Measurements from ENCODE around the gene CEACAM16.

The CEACAM16 gene

GRCh38 chr19:44660081-44660480, 38.9 kb upstream of the CEACAM16 start:
- no peak for TF ChIP-seq CTCF (IDR thresholded peaks at IDR 0.05; ENCODE audit: low read depth, low read length)
- no peak for DNase-seq (ENCODE audit: extremely low read depth, low read depth)

GRCh38 chr19:44661205-44661604, 37.7 kb upstream of the CEACAM16 start:
- TF ChIP-seq CTCF (IDR thresholded peaks at IDR 0.05; ENCODE audit: low read depth, low read length), result no peak
- no peak for DNase-seq (ENCODE audit: extremely low read depth, low read depth)

GRCh38 chr19:44661904-44662303, 37.0 kb upstream of the CEACAM16 start:
- TF ChIP-seq CTCF (IDR thresholded peaks at IDR 0.05; ENCODE audit: low read depth, low read length), result no peak
- no peak for DNase-seq (ENCODE audit: extremely low read depth, low read depth)

- no peak for TF ChIP-seq CTCF (IDR thresholded peaks at IDR 0.05; ENCODE audit: low read depth, low read length)
- DNase-seq (ENCODE audit: extremely low read depth, low read depth), result no peak
These were observed 36.1 kb upstream of the CEACAM16 start for GRCh38 chr19:44662691-44663385.

- no peak for DNase-seq (ENCODE audit: extremely low read depth, low read depth)
- no peak for TF ChIP-seq CTCF (IDR thresholded peaks at IDR 0.05; ENCODE audit: low read depth, low read length)
These were observed 35.0 kb upstream of the CEACAM16 start for GRCh38 chr19:44663996-44664395.

GRCh38 chr19:44664976-44665375, 34.0 kb upstream of the CEACAM16 start:
- no peak for TF ChIP-seq CTCF (IDR thresholded peaks at IDR 0.05; ENCODE audit: low read depth, low read length)
- DNase-seq (ENCODE audit: extremely low read depth, low read depth), result no peak

- TF ChIP-seq CTCF (IDR thresholded peaks at IDR 0.05; ENCODE audit: low read depth, low read length), result no peak
These were observed 31.9 kb upstream of the CEACAM16 start for GRCh38 chr19:44666852-44667556.

More at GRCh38 chr19:44666852-44667556, 31.9 kb upstream of the CEACAM16 start:
- DNase-seq (ENCODE audit: extremely low read depth, low read depth), result no peak

All from AG09319 (cell line).